ENCODE results near the gene STRN3.

- TF ChIP-seq CTCF (IDR thresholded peaks at IDR 0.05) (no peak), POLR2A (IDR thresholded peaks at IDR 0.05) (no peak)
Observed at GRCh38 chr14:30873308-30874119, 152.7 kb downstream of the STRN3 start.
